ENCODE measurements around the gene PRIMA1.

The PRIMA1 gene

DNA sequence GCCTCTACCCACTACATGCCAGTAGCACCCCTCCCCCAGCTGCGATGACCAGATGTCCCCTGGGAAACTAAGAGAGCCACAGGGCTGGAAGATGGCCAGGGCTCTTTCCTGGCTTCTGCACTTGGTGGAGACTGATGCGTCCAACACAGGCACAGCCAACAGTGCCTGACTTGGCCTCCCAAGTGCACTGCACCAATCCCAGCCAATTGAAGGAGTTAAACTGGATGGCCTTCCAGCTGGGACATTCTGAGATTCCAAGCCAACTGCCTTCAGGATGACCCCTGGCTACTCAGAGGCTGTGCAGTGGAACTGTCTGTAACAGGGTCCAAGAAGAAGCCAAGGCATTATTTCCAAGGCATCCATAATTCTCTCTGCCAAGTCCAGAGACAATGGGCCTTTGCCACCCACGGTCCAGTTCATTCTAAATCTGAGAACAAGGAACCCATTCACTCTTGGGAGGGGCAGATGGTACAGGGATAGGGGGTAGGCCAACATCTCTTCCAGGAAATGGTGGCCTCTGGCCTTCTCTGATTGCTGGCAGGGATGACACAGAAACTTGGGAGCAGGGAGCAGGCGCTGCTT lies 35.2 kb downstream of the PRIMA1 start:
- DNase-seq = no peak

DNA sequence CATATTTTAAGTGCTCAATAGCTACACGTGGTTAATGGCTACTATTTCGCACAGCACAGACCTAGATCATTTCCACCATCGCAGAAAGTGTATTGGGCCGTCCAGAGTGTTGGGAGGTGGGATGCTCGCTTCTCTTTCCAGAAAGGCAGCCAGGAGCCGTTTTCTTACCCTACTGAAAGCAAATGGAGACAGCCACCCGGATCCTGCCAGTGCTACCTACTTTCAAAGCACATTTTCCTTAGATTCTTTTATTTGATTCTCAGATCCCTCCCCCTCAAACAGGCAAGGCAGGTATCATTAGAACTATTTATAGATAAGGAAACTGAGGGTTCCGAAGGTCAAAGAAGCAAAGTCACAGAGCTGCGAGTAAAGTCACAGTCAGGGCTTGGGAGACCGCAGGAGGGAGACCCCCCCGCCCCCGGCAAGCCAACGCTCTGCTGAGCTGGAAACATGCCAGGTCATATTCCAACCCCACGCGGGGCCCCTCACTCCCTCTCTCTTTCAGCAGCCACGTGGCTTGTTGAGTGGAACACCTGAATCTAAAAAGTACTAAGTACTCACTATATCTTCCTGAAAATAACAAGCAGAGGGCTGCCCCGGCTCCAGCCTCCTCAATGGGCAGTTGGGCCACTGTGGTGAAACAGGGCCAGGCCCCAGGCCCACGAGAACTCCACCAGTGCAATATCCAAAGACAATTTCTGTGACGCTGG lies 36.2 kb downstream of the PRIMA1 start:
- no peak for DNase-seq

GRCh38 chr14:93749076-93749420 lies 39.2 kb downstream of the PRIMA1 start:
- no peak for DNase-seq

- no peak for DNase-seq
Measured at GRCh38 chr14:93748208-93749075, 39.8 kb downstream of the PRIMA1 start.

- DNase-seq = no peak
Measured at GRCh38 chr14:93747560-93747959, 40.7 kb downstream of the PRIMA1 start.

- DNase-seq = no peak
Measured at GRCh38 chr14:93747102-93747501, 41.2 kb downstream of the PRIMA1 start.

- no peak for DNase-seq
Measured at GRCh38 chr14:93745603-93746273, 42.5 kb downstream of the PRIMA1 start.

DNA sequence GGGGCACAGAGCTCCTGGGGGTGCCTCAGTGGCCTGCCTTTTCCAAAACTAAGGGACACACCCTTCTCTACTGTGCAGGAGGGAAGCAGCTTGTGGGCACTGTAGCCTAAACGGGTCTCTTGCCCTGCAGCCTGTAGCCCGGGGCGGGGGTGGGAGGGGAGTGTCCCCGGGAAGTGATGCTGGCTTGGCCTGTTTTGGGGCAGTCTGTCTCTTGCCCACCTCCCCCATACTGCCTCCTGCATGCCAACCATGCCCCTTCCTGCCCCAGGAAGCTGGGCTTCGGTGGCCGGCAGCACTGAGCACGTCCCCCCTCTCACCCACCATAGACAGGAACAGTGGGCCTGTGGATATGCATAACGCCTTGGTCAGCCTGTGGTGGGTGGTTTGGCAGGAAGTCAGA lies 43.4 kb downstream of the PRIMA1 start:
- no peak for DNase-seq

DNA sequence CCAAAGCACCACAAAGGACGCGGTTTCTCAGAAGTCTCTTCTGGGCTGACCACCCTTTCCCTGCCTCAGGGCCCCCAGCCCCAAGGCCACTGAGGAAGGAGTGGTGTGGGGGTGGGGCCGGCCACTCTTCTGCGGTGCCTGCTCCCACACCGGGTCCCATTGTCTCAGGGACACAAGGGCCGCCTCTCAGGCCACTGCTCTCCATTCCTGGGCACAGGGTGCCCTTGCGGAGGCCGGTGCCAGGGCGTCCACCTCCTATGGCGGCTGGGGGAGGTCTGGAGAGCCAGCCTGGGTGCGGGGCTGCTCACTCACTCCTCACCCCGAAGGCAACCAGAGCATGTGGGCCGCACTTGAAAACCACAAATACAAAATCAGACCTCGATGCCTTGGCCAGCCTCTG lies 44.1 kb downstream of the PRIMA1 start:
- DNase-seq = no peak

- no peak for DNase-seq
Measured at GRCh38 chr14:93743270-93744060, 44.8 kb downstream of the PRIMA1 start.

DNA sequence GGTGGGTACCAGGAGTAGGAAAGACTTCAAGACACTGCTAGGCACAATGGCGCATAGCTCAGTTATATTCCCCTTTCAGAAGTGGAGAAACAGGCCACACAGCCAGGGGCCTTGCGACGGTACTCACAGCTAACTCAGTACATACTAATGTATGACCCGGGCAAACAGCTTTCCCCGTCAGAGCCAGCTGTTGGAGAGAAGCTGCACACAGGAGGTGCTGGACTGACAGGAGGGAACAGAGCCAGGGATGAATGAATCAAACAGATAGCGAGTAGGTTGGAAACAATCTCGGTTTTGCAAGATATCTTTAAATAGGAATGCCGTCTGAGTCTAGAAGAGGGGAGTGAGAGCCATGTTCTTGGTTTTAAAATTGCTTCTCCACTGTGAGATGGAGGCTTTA lies 45.5 kb downstream of the PRIMA1 start:
- no peak for DNase-seq

- no peak for DNase-seq
Measured at GRCh38 chr14:93741556-93742230, 46.6 kb downstream of the PRIMA1 start.

DNA sequence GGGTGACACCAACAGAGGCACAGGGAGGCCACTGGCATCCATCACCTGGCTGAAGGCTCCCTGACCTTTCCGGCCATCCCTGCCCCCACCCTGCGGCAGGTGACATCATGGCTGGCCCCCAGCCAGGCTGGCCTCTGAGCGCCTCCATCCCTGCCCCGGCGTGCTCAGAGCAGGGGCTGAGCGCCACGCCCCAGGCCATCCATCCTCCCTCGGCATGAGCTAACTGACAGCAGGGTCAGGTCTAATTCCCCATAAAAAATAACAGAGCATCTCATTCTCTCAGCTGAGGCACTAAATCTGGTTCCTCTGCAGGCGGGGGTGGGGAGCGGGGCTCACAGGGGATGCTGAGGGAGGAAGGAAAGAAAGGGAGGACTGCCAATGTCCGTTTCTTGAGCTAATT lies 50.7 kb downstream of the PRIMA1 start:
- DNase-seq = no peak

DNA sequence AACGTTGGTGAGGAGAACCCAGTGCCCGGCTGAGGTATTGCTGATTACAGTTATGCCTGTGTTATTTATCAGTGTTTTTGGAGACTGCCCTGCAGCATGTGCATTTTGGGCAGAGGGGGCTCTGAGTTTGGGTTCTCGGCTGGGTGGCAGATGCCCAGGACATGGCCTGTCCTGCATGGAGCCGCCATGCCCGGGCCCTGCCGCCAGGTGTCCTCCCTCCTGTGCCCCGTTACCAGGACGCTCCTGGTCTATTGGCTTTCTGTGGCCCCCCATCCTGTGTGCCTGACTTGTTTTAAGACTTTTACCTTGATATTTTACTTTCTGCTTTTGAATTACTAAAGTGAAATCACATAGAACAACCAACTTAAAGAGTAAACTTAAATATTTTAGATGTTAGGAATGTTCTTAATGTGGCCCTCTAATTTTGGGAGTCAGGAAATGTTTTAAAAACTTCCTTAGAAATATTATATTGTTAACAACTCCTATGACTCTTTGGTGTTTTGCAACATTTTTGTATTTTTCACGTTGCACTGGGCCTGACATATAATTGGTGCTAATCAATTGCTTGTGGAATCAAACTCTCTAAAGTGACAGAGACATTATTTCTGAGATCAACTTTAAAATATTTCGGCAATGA lies 51.8 kb downstream of the PRIMA1 start:
- DNase-seq = no peak

- DNase-seq = no peak
Measured at GRCh38 chr14:93735206-93735605, 53.1 kb downstream of the PRIMA1 start.

DNA sequence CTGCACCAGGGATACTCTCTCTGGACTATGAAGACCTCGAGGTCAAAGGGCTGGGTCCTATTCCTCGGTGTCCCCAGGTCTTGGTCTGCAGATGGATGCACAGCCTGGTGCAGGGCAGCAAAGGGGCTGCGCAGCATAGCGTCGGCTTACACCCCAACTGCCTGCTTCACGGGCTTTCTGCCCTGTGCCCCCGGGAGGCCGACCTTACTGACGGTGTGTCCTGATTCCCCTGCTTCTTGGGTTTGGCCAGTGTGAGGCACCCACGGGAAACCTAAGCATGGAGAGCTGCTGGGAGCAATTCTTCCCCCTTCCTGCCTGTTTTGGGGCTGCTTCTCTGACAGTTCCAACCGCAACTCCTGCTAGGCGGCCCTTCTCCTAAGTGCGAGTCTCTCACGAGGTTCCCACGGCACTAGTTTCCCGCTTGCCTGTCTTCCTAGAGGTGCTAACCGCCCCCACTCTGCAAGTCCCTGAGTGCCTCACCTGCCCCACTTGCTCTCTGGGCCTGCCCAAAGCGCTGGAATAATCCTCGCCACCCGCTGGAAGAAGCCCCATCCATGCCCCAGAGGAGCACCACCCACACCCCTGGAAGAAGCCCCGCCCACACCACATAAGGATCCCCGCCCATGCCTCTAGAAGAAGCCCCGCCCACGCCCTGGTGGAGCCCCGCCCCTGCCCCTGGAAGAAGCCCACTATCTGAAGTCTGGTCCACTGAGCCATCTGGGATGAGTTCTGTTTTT lies 54.0 kb downstream of the PRIMA1 start:
- no peak for DNase-seq

DNA sequence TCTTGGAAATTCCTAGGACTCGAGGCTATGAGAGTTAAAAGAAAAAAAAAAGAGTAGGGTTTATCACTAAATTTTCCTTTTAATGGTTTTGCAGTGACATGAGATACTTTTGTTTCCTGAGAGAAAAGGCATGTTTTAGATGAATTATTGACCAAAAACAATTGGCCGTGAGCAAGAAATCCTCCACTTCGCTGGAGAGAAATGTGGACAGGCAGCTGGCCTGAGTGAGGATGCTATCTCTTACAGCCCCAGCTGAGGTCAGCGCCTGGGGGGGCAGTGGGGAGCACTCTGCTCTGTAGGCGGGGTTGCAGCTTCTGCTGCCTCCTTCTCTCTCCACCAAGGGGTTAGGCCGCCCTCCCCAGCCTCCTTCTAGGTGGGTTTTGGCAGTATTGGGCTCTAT lies 54.7 kb downstream of the PRIMA1 start:
- DNase-seq = no peak

- no peak for DNase-seq
Measured at GRCh38 chr14:93733231-93733630, 55.1 kb downstream of the PRIMA1 start.

DNA sequence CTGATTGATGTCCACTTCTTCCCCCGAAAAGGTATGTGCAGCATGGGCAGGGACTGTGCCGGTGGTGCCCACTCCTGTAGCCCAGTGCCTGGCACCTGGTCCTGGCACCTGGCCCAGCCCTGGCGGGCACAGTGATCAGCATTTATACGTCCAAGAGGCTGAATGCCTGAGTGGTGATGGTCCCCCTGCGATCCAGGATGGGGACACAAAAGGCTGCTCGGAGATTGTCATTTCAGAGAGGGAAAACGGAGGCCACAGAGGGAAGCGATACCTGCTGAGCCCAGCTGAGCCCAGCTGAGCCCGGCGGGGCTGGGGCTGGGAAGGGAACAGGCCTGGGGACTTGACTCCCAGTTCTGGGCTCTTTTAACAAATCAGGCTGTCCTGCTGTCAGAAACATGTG lies 55.8 kb downstream of the PRIMA1 start:
- DNase-seq = no peak

DNA sequence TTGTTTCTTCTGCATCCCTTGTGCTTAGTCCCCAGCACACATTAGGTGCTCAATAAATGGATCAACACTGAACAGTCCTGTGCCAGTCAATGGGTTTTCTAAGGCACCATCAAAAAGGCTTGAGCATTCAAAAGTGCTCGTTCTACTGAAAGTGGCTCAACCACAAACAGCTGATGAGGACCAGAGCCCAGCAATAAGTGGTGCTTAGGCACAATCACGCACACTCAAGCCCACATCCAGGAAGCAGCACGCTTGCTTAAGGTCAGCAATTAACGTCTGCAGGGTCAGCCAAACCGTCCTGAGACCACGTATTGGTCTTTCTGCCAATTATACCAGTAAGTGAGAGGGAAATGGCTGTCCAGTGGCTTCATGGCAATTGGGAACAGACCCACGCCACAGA lies 56.5 kb downstream of the PRIMA1 start:
- DNase-seq = no peak

DNA sequence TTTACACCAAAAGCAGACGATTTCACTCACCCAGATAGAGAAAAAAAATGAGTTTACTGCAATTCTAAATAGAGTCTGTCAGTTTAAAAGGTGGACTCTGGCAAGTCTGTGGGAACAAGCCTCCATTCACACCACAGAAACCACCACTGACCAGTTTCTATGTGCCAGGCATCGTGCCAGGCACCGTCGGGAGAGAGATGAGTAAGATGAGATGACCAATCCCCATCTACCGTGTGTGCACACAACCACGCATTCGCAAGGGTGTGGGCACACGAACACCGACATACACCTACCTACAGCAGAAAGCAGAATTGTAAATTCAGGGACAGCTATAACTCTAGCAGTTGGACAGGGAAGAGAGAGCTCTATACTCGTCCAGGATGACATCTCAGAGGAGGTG lies 58.3 kb downstream of the PRIMA1 start:
- no peak for DNase-seq

Measured in NCI-H1417 treated with DMSO at 0.1 percent for 48 hours (cell line).